WTC11 (cell line): Measurements from ENCODE around the gene TOX2. TPM values are rescaled to one million over a fixed set of nuclear protein-coding genes. Genes with fewer than 3 reads are reported as not detected.

Experiments
- ATAC-seq: fragments of 200-7000 bp; cut with Tn5 transposase; 2 replicates; pipeline ENCODE4 v1.10.0; 2021; ENCODE audit warnings: mild to moderate bottlenecking, moderate library complexity
- CTCF ChIA-PET: fragments of 300-600 bp; sonication (Branson Sonifier 250); formaldehyde crosslinking; loops from one replicate; lab custom pipeline; 2021; ENCODE audit warnings: antibody characterized with exemption; lab: Charles Lee
- POLR2A ChIA-PET: fragments of 350-600 bp; sonication (Branson Sonifier 250); formaldehyde crosslinking; loops from one replicate; lab custom pipeline; 2021; ENCODE audit warnings: antibody characterized with exemption; lab: Charles Lee
- DNase-seq: peaks from one replicate; pipeline ENCODE4 v3.0.0; 2021; ENCODE audit warnings: low spot score
- H3K27ac Mint-ChIP-seq: 2 replicates; pipeline ENCODE4 v1.8.0; 2021; ENCODE audit warnings: mixed read lengths
- H3K27me3 Mint-ChIP-seq: 2 replicates; pipeline ENCODE4 v1.8.0; 2021; ENCODE audit warnings: low read depth, mild to moderate bottlenecking, moderate library complexity, mixed read lengths
- H3K36me3 Mint-ChIP-seq: 2 replicates; pipeline ENCODE4 v1.8.0; 2021; ENCODE audit warnings: mixed read lengths
- H3K4me1 Mint-ChIP-seq: 2 replicates; pipeline ENCODE4 v1.8.0; 2022; ENCODE audit warnings: mixed read lengths
- H3K4me3 Mint-ChIP-seq: 2 replicates; pipeline ENCODE4 v1.8.0; 2021; ENCODE audit warnings: mild to moderate bottlenecking, moderate library complexity, mixed read lengths
- H3K9me3 Mint-ChIP-seq: 2 replicates; pipeline ENCODE4 v1.8.0; 2021; ENCODE audit warnings: mixed read lengths
- ATF2 ChIP-seq: sonication (generic); formaldehyde crosslinking; IDR thresholded peaks from 2 replicates; pipeline ENCODE4 v1.8.1; 2022; ENCODE audit warnings: low read depth, missing genetic modification reagents, borderline replicate concordance
- ELF4 ChIP-seq: sonication (generic); formaldehyde crosslinking; IDR thresholded peaks from 2 replicates; pipeline ENCODE4 v1.8.1; 2022; ENCODE audit warnings: low read depth, mild to moderate bottlenecking, moderate library complexity, missing genetic modification reagents
- ERG ChIP-seq: fragments of 250-450 bp; sonication (Bioruptor Pico); IDR thresholded peaks from 2 replicates; pipeline ENCODE4 v1.8.0; 2021; ENCODE audit warnings: mild to moderate bottlenecking
- ESRRA ChIP-seq: sonication (generic); formaldehyde crosslinking; IDR thresholded peaks from 2 replicates; pipeline ENCODE4 v1.8.1; 2022; ENCODE audit warnings: mild to moderate bottlenecking, missing genetic modification reagents, borderline replicate concordance
- FOXK1 ChIP-seq: sonication (generic); formaldehyde crosslinking; IDR thresholded peaks from 2 replicates; pipeline ENCODE4 v1.8.0; 2022; ENCODE audit warnings: mild to moderate bottlenecking, moderate library complexity, missing genetic modification reagents
- MXD4 ChIP-seq: fragments of 250-450 bp; sonication (Bioruptor Pico); IDR thresholded peaks from 2 replicates; pipeline ENCODE4 v1.8.0; 2021; ENCODE audit warnings: mild to moderate bottlenecking, moderate library complexity, borderline replicate concordance
- NR3C1 ChIP-seq: sonication (generic); formaldehyde crosslinking; conservative IDR thresholded peaks from 2 replicates; pipeline ENCODE4 v1.8.1; 2023; ENCODE audit warnings: low read depth, mild to moderate bottlenecking, missing genetic modification reagents
- OVOL2 ChIP-seq: fragments of 250-450 bp; sonication (Bioruptor Pico); IDR thresholded peaks from 2 replicates; pipeline ENCODE4 v1.9.0; 2021; ENCODE audit warnings: mild to moderate bottlenecking, borderline replicate concordance
- PREB ChIP-seq: sonication (generic); formaldehyde crosslinking; IDR thresholded peaks from 2 replicates; pipeline ENCODE4 v1.8.1; 2022; ENCODE audit warnings: mild to moderate bottlenecking, missing genetic modification reagents, moderate library complexity, borderline replicate concordance
- RELA ChIP-seq: sonication (generic); formaldehyde crosslinking; IDR thresholded peaks from 2 replicates; pipeline ENCODE4 v1.8.1; 2022; ENCODE audit warnings: missing genetic modification reagents, mild to moderate bottlenecking, borderline replicate concordance
- SMAD3 ChIP-seq: sonication (generic); formaldehyde crosslinking; IDR thresholded peaks from 2 replicates; pipeline ENCODE4 v1.8.0; 2022; ENCODE audit warnings: missing genetic modification reagents, mild to moderate bottlenecking, borderline replicate concordance
- ZBTB21 ChIP-seq: sonication (generic); formaldehyde crosslinking; IDR thresholded peaks from 2 replicates; pipeline ENCODE4 v1.8.1; 2023; ENCODE audit warnings: mild to moderate bottlenecking, missing genetic modification reagents, borderline replicate concordance
- ZNF219 ChIP-seq: sonication (generic); formaldehyde crosslinking; IDR thresholded peaks from 2 replicates; pipeline ENCODE4 v1.8.0; 2023; ENCODE audit warnings: missing genetic modification reagents, mild to moderate bottlenecking, borderline replicate concordance
- ZNF232 ChIP-seq: sonication (generic); formaldehyde crosslinking; IDR thresholded peaks from 2 replicates; pipeline ENCODE4 v1.8.0; 2022; ENCODE audit warnings: mild to moderate bottlenecking, missing genetic modification reagents
- ZNF281 ChIP-seq: sonication (generic); formaldehyde crosslinking; IDR thresholded peaks from 2 replicates; pipeline ENCODE4 v1.8.0; 2023; ENCODE audit warnings: mild to moderate bottlenecking, missing genetic modification reagents
- ZNF416 ChIP-seq: fragments of 250-450 bp; sonication (Bioruptor Pico); IDR thresholded peaks from 2 replicates; pipeline ENCODE4 v1.9.0; 2021; ENCODE audit warnings: mild to moderate bottlenecking, inconsistent platforms
- ZNF671 ChIP-seq: fragments of 250-450 bp; sonication (Bioruptor Pico); IDR thresholded peaks from 2 replicates; pipeline ENCODE4 v1.8.0; 2021; ENCODE audit warnings: mild to moderate bottlenecking
- total RNA-seq: library from RNA; stranded (reverse); gene quantifications from 3 replicates; pipeline ENCODE4 v1.2.3, GENCODE V29; 2021
- TF ChIP-seq, protein P1 (sequence below): sonication (generic); formaldehyde crosslinking; IDR thresholded peaks from 2 replicates; pipeline ENCODE4 v1.8.1; 2023; ENCODE audit warnings: mild to moderate bottlenecking, missing genetic modification reagents, borderline replicate concordance
- TF ChIP-seq, protein P2 (sequence below): fragments of 250-450 bp; sonication (Bioruptor Pico); IDR thresholded peaks from 2 replicates; pipeline ENCODE4 v1.9.0; 2021; ENCODE audit warnings: moderate library complexity, mild to moderate bottlenecking, inconsistent platforms, borderline replicate concordance

TOX2 gene
- total RNA-seq, 1 experiment from 2014 or later: 3.4 TPM

GRCh38 chr20:43982016-43982415 is 67.4 kb downstream of the TOX2 start:
- CTCF ChIA-PET: interaction anchor here (1.0 to 2.9 kb wide), 7 partner anchors 12 to 232 kb away, joined by 3 to 12 read pairs (median 5); no protein-coding TSS in a partner anchor
- no peak for ATAC-seq
- H3K27ac Mint-ChIP-seq: no peak overlapping the region

More at GRCh38 chr20:43982016-43982415, 67.4 kb downstream of the TOX2 start:
- peaks cover 6% of the 10 kb centered on the region; the same call in 1 of the 2 replicates for H3K4me1 Mint-ChIP-seq
- no peak for DNase-seq
- POLR2A ChIA-PET: interaction anchor here (0.6 kb wide), 1 partner anchor 104 kb away, joined by 8 read pairs; no protein-coding TSS in a partner anchor
- H3K36me3 Mint-ChIP-seq: no peaks in the 10 kb centered on the region
- no peak for TF ChIP-seq ZBTB21 (CRISPR knock-in tag)
- TF ChIP-seq, protein P1, sequence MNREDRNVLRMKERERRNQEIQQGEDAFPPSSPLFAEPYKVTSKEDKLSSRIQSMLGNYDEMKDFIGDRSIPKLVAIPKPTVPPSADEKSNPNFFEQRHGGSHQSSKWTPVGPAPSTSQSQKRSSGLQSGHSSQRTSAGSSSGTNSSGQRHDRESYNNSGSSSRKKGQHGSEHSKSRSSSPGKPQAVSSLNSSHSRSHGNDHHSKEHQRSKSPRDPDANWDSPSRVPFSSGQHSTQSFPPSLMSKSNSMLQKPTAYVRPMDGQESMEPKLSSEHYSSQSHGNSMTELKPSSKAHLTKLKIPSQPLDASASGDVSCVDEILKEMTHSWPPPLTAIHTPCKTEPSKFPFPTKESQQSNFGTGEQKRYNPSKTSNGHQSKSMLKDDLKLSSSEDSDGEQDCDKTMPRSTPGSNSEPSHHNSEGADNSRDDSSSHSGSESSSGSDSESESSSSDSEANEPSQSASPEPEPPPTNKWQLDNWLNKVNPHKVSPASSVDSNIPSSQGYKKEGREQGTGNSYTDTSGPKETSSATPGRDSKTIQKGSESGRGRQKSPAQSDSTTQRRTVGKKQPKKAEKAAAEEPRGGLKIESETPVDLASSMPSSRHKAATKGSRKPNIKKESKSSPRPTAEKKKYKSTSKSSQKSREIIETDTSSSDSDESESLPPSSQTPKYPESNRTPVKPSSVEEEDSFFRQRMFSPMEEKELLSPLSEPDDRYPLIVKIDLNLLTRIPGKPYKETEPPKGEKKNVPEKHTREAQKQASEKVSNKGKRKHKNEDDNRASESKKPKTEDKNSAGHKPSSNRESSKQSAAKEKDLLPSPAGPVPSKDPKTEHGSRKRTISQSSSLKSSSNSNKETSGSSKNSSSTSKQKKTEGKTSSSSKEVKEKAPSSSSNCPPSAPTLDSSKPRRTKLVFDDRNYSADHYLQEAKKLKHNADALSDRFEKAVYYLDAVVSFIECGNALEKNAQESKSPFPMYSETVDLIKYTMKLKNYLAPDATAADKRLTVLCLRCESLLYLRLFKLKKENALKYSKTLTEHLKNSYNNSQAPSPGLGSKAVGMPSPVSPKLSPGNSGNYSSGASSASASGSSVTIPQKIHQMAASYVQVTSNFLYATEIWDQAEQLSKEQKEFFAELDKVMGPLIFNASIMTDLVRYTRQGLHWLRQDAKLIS: no peak
- TF ChIP-seq NR3C1: no peak
- TF ChIP-seq FOXK1 (CRISPR knock-in tag): no peak
- TF ChIP-seq ELF4 (CRISPR knock-in tag): no peak
- no peak for TF ChIP-seq ERG (CRISPR knock-in tag)
- no peak for TF ChIP-seq ZNF281 (CRISPR knock-in tag)
- no peak for TF ChIP-seq SMAD3 (CRISPR knock-in tag)
- TF ChIP-seq ZNF219 (CRISPR knock-in tag): no peak
- TF ChIP-seq MXD4 (CRISPR knock-in tag): no peak
- TF ChIP-seq ZNF232 (CRISPR knock-in tag): no peak
- no peak for TF ChIP-seq OVOL2 (CRISPR knock-in tag)
- no peak for TF ChIP-seq ATF2
- TF ChIP-seq PREB (CRISPR knock-in tag): no peak
- TF ChIP-seq, protein P2, sequence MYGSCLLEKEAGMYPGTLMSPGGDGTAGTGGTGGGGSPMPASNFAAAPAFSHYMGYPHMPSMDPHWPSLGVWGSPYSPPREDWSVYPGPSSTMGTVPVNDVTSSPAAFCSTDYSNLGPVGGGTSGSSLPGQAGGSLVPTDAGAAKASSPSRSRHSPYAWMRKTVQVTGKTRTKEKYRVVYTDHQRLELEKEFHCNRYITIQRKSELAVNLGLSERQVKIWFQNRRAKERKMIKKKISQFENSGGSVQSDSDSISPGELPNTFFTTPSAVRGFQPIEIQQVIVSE: no peak
- TF ChIP-seq RELA (CRISPR knock-in tag): no peak
- no peak for TF ChIP-seq ZNF416
- no peak for TF ChIP-seq ESRRA (CRISPR knock-in tag)
- no peak for TF ChIP-seq ZNF671
- TF ChIP-seq, all 79 proteins: peak for 0
- Mint-ChIP-seq H3K9me3 (no peaks in the 10 kb centered on the region), H3K4me3 (no peak overlapping the region), H3K27me3 (peaks cover 2% of the 10 kb centered on the region; the same call in 1 of the 2 replicates)
